HL-60 (cell line): Measurements from ENCODE around the gene PRMT5.
"Not testable (repeated sequence)": the region's sequence is repeated elsewhere in the genome, so short reads cannot be mapped to it uniquely, and the experiment has no call there.

Experiments used
- CTCF ChIP-seq: IDR thresholded peaks from one replicate; pipeline ENCODE4 v1.5.1; 2011; ENCODE audit warnings: low read length, control low read depth, inconsistent platforms; ENCODE audit not compliant: insufficient read depth
- GABPA ChIP-seq: IDR thresholded peaks from 2 replicates; pipeline ENCODE4 v1.6.1; 2012; ENCODE audit warnings: low read depth
- POLR2AphosphoS5 ChIP-seq: IDR thresholded peaks from 2 replicates; pipeline ENCODE4 v1.6.1; 2012; ENCODE audit warnings: low read depth
- REST ChIP-seq: IDR thresholded peaks from 2 replicates; pipeline ENCODE4 v1.6.1; 2012; ENCODE audit warnings: low read depth; ENCODE audit not compliant: insufficient replicate concordance
- SPI1 ChIP-seq: IDR thresholded peaks from 2 replicates; pipeline ENCODE4 v1.6.1; 2012; ENCODE audit warnings: low read depth, mild to moderate bottlenecking, borderline replicate concordance

GRCh38 chr14:22914836-22915235 lies 14.3 kb downstream of the PRMT5 start:
- TF ChIP-seq CTCF, SPI1, POLR2AphosphoS5, REST, GABPA: not testable (repeated sequence)
